Measurements from ENCODE around the gene NOTO. TPM values are rescaled to one million over a fixed set of nuclear protein-coding genes. Genes with fewer than 3 reads are reported as not detected.
"Not testable (repeated sequence)": the region's sequence is repeated elsewhere in the genome, so short reads cannot be mapped to it uniquely, and the experiment has no call there.

Gene NOTO
- total and polyA plus RNA-seq, 2 experiments from 2014 or later, result not detected

- Histone ChIP-seq H3K4me1 (ENCODE audit: low read depth) (no peaks in the 10 kb centered on the region), H3K4me3 (no peak overlapping the region), H3K36me3 (no peaks in the 10 kb centered on the region), H3K27me3 (peaks cover 81% of the 10 kb centered on the region), H3K27ac (no peak overlapping the region), H3K9me3 (ENCODE audit: low read depth) (no peaks in the 10 kb centered on the region)
- DNase-seq (ENCODE audit: low read depth in 1 of 2, low spot score in 1 of 2), result no peak
- TF ChIP-seq CTCF (IDR thresholded peaks at IDR 0.05; ENCODE audit: low read depth, low read length), result no peak
Measured at GRCh38 chr2:73197579-73197978, 4.8 kb upstream of the NOTO start.

- not testable (repeated sequence) for H3K9me3 ChIP-seq (ENCODE audit: low read depth); DNase-seq (ENCODE audit: low read depth in 1 of 2, low spot score in 1 of 2); H3K27ac ChIP-seq; H3K4me1 ChIP-seq (ENCODE audit: low read depth); H3K36me3 ChIP-seq; H3K4me3 ChIP-seq
- H3K27me3 ChIP-seq, result peaks cover 97% of the 10 kb centered on the region
Measured at GRCh38 chr2:73200281-73200680, 2.1 kb upstream of the NOTO start.

GRCh38 chr2:73203055-73203681, 794 bp downstream of the NOTO start:
- H3K4me1 ChIP-seq (ENCODE audit: low read depth), result no peaks in the 10 kb centered on the region
- H3K4me3 ChIP-seq, result no peak overlapping the region
- peaks cover 94% of the 10 kb centered on the region for H3K27me3 ChIP-seq
- no peak for TF ChIP-seq CTCF (IDR thresholded peaks at IDR 0.05; ENCODE audit: low read depth, low read length)
- no peaks in the 10 kb centered on the region for H3K36me3 ChIP-seq
- H3K27ac ChIP-seq, result no peak overlapping the region
- H3K9me3 ChIP-seq (ENCODE audit: low read depth), result no peaks in the 10 kb centered on the region
- peak; percentile 23 to 34 for DNase-seq (ENCODE audit: low read depth in 1 of 2, low spot score in 1 of 2)

- peaks cover 83% of the 10 kb centered on the region for H3K27me3 ChIP-seq
- no peaks in the 10 kb centered on the region for H3K9me3 ChIP-seq (ENCODE audit: low read depth)
- no peak for DNase-seq (ENCODE audit: low read depth in 1 of 2, low spot score in 1 of 2)
- H3K36me3 ChIP-seq, result no peaks in the 10 kb centered on the region
- no peak for TF ChIP-seq CTCF (IDR thresholded peaks at IDR 0.05; ENCODE audit: low read depth, low read length)
- no peak overlapping the region for H3K27ac ChIP-seq
- H3K4me3 ChIP-seq, result no peak overlapping the region
- no peaks in the 10 kb centered on the region for H3K4me1 ChIP-seq (ENCODE audit: low read depth)
Measured at GRCh38 chr2:73205611-73206010, 3.2 kb downstream of the NOTO start.

GRCh38 chr2:73208258-73208657, 5.9 kb downstream of the NOTO start:
- Histone ChIP-seq H3K27ac (no peak overlapping the region), H3K36me3 (no peaks in the 10 kb centered on the region), H3K4me1 (ENCODE audit: low read depth) (no peaks in the 10 kb centered on the region), H3K4me3 (no peak overlapping the region), H3K9me3 (ENCODE audit: low read depth) (no peaks in the 10 kb centered on the region), H3K27me3 (peaks cover 59% of the 10 kb centered on the region)
- no peak for DNase-seq (ENCODE audit: low read depth in 1 of 2, low spot score in 1 of 2)
- no peak for TF ChIP-seq CTCF (IDR thresholded peaks at IDR 0.05; ENCODE audit: low read depth, low read length)

- no peak for TF ChIP-seq CTCF (IDR thresholded peaks at IDR 0.05; ENCODE audit: low read depth, low read length)
- peaks cover 43% of the 10 kb centered on the region for H3K27me3 ChIP-seq
- no peak for DNase-seq (ENCODE audit: low read depth in 1 of 2, low spot score in 1 of 2)
- H3K4me1 ChIP-seq (ENCODE audit: low read depth), result peaks cover 3% of the 10 kb centered on the region
- H3K36me3 ChIP-seq, result no peaks in the 10 kb centered on the region
- no peaks in the 10 kb centered on the region for H3K9me3 ChIP-seq (ENCODE audit: low read depth)
- H3K4me3 ChIP-seq, result no peak overlapping the region
- no peak overlapping the region for H3K27ac ChIP-seq
Measured at GRCh38 chr2:73210019-73210418, 7.6 kb downstream of the NOTO start.
